NCI-H2196 (cell line): ENCODE measurements around the gene CCNL2.
A peak's percentile ranks its signal among the peaks of the same experiment; 100 is the strongest.

Experiments
- DNase-seq: peaks from one replicate; lab custom pipeline; 2025; ENCODE audit not compliant: unreplicated experiment; lab: John Stamatoyannopoulos, UW

Gene CCNL2

GRCh38 chr1:1343811-1344421 lies 55.2 kb downstream of the CCNL2 start:
- DNase-seq = no peak

GRCh38 chr1:1342584-1343115 lies 56.5 kb downstream of the CCNL2 start:
- DNase-seq = no peak

DNA sequence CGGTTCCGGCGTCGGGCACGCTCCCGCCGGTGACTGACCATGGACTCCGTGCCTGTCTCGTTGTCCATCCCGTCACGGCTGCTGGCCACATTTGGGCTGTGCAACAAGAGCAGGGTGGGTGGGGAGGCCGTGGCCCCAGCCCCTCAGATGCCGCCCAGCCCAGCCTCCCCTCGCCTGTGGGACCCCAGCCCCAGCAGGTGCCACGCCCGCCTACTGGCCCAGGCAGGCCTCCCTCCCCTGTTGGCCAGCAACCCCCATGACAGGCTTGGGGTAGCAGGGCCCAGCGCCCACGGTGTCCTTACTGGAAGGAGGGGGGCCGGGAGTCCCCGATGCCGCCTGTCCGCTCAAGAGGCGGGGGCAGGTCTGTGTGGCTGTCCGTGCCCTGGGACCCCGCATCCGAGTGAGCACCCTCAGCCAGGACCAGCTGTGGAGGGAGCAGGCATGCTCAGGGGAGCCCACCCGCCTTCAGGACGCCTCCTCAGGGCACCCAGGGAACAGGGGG lies 57.0 kb downstream of the CCNL2 start:
- DNase-seq = no peak

GRCh38 chr1:1341549-1342021 lies 57.5 kb downstream of the CCNL2 start:
- no peak for DNase-seq

- no peak for DNase-seq
Observed at GRCh38 chr1:1340791-1341548, 58.2 kb downstream of the CCNL2 start.

DNA sequence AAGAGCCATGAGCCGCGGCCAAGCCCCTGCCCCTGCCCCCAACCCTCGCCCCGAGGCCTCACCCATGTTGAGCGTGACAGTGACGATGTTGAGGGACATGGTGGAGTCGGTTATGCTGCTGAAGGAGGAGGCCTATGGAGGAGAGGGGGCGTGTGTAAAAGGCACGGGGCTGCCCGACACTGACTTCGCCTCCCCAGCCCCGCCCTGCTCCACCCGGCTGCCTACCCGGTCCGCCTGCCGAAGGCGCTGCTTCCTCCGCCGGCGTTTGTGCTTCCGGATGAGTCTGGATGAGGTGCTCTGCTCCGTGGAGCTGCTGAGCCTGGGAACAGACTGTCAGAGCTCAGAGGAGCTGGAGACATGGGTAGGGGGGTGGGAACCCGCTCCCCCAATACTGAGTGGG lies 59.0 kb downstream of the CCNL2 start:
- DNase-seq = no peak

DNA sequence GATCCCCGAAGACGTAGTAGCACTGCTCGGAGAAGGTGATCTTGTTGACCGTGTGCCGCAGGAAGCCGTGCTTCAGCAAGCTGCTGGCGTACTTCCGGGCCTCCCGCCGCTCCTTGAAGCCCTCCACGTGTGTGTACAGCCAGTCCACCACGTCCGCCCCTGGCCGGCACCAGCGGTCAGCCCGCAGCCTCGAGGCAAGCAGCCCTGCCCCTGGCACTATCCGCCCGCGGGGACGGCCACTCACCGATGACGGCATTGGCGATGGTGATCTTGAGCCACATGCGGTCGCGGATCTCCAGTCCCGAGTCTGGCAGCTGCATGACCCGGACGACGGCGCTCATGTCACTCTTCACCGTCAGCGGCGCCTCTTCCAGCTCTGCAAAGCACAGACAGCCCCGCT lies 60.9 kb downstream of the CCNL2 start:
- no peak for DNase-seq

DNA sequence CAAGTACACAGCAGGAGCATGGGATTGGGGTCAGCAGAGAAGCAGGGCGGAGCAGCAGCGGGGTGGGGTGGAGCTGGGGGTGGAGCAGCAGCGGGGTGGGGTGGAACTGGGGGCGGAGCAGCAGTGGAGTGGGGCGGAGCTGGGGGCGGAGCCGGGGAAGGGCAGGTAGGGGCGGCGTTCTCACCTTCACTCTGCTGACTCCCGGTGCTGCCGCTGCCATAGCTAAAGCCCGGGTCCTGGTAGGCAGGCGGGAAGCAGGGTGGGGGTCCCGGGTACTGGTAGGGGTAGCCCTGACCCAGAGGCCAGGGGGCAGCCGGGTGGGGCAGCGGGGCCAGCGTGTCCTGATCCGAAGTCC lies 61.4 kb downstream of the CCNL2 start:
- DNase-seq = peak; percentile 40

DNA sequence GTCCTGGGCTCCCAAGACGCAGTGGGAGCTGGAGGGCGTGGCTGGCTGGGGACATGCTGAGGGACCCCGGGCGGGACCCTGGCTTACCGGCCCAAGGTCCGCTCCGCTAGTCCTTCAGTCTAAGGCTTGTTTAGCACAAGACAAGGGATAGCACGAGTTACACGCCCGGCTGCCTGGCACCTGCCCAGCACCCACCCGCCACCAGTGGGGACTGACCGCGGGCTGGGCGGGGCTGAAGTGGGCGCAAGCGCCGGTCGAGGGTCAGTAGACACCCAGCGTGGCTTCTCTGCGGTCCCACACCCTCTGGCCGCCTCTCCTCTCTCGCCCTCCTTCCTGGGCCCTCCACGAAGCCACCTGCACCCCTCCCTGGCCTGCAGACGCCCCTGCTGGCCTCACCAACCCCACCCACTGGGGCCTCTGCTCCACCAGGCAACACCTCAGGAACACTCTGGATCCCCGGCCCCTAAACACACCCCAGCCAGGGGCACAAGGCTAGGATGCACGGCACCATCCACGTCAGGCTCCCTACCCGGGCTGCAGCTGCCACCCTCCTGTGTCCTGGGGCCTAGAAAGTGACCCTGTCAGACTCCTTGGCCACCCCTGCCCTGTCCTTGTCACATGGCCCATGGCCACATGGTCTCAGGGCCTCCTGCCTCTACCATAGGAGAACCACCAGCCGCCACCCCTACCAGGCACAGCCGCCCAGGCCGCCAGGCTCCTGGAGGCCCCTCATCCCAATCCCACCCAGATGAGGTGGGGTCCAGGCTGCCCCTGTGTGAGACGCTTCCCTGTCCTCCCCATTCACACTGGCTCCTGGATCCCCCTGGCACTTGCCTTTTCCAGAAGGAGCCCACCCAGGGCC lies 62.0 kb downstream of the CCNL2 start:
- DNase-seq = no peak

DNA sequence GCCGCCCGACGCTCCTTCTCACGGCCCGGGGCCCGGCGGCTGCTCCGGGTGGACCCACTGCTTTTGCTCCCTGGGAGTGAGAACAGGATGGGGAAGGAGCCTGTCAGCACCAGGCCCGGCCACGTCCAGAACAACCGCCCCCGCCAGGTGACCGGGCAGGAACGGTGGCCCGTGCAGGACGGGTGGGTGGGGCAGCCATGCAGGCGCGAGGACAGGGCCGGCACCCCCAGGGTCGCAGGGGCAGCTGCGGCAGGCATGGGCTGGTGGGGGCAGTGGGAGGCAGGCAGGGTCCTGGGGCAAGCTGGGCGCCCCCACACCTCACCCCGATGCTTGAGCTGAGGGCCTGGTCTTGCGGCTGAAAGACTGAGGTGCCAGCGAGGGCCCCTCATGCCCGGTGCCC lies 62.7 kb downstream of the CCNL2 start:
- no peak for DNase-seq

DNA sequence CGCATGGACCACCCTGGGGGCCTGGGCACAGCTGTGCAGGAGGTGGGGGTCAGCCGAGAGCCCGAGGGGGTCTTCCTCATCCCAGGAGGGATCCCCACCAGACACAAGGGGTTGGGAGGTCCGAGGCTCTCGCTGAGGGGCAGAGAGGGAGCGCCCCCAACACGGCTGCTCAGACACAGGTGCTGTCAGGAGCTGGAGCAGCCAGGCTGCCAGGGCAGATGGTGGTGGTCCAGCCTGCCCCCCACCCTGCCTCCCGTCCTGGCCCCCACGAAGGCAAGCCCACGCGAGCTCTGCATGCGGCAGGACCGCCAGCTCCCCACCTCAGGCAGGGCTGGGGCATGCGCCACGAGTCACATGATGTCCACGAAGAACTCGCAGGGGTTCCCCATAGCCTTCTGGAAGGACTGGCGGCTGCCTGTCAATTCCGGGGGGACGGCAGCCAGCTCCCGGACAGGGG lies 63.3 kb downstream of the CCNL2 start:
- DNase-seq = no peak
